Prostate gland (tissue), 2 donors: ENCODE measurements around the gene EEF1AKMT2. TPM values are rescaled to one million over a fixed set of nuclear protein-coding genes. Genes with fewer than 3 reads are reported as not detected.
A peak's percentile ranks its signal among the peaks of the same experiment; 100 is the strongest.
"Not testable (repeated sequence)": the region's sequence is repeated elsewhere in the genome, so short reads cannot be mapped to it uniquely, and the experiment has no call there.

ENCODE experiments used
- DNase-seq: peaks from one replicate; pipeline ENCODE4 v3.0.0-alpha.2; 2019; ENCODE audit warnings: low spot score
- H3K27ac ChIP-seq, 2 donors: fragments of 200-600 bp; sonication (generic); 2 replicates each; pipeline ENCODE4 v1.5.1; 2017 to 2019
- H3K27me3 ChIP-seq: fragments of 200-600 bp; sonication (generic); replicated peaks from 2 replicates; pipeline ENCODE4 v1.5.1; 2019; ENCODE audit not compliant: insufficient read depth
- H3K36me3 ChIP-seq, 2 donors: fragments of 200-600 bp; sonication (generic); 1 replicate in 1 of 2; 2 replicates in 1 of 2; pipeline versions ENCODE4 v1.5.1 to v1.8.1; 2017 to 2019
- H3K4me1 ChIP-seq: fragments of 200-600 bp; sonication (generic); replicated peaks from 2 replicates; pipeline ENCODE4 v1.5.1; 2019
- H3K4me3 ChIP-seq, 2 donors: fragments of 200-600 bp; sonication (generic); 2 replicates each; pipeline ENCODE4 v1.5.1; 2017 to 2019
- H3K9me3 ChIP-seq: fragments of 200-600 bp; sonication (generic); 2 replicates; pipeline ENCODE4 v1.5.1; 2017
- POLR2A ChIP-seq: fragments of 450-650 bp; IDR thresholded peaks from one replicate; pipeline ENCODE4 v1.6.1; 2016; ENCODE audit warnings: antibody characterized with exemption, mild to moderate bottlenecking
- POLR2AphosphoS5 ChIP-seq: sonication (generic); formaldehyde crosslinking; IDR thresholded peaks from one replicate; pipeline ENCODE4 v1.6.1; 2017; ENCODE audit warnings: antibody characterized with exemption
- WGBS: methylation state at CpG from one replicate; pipeline ENCODE4 v1.1.5; 2018; 5-methylcytosine and 5-hydroxymethylcytosine counted together
- intact Hi-C: fragments of 100-400 bp; cut with DNase I; formaldehyde crosslinking; loops from one replicate; pipeline ENCODE4 v1.14.2; 2022
- total RNA-seq, 2 donors: library from RNA; depleted of rRNA; stranded (reverse); fragments of >200 nt; gene quantifications; one replicate each; pipeline ENCODE4 v1.1.0, GENCODE V29; 2016
- TF ChIP-seq, protein P1 (sequence below), 4 experiments: fragments of 200-600 bp in 2 of 4; fragments of 450-650 bp in 2 of 4; sonication (generic) in 2 of 4; IDR thresholded peaks; 1 replicate in 3 of 4; 2 replicates in 1 of 4; pipeline ENCODE4 v1.5.1; 2016 to 2019; ENCODE audit warnings: antibody characterized with exemption in 4 of 4, mild to moderate bottlenecking in 2 of 4, moderate library complexity in 2 of 4

The EEF1AKMT2 gene
- total RNA-seq, 2 donors from 2014 or later: 15.7 to 20.5 TPM

DNA sequence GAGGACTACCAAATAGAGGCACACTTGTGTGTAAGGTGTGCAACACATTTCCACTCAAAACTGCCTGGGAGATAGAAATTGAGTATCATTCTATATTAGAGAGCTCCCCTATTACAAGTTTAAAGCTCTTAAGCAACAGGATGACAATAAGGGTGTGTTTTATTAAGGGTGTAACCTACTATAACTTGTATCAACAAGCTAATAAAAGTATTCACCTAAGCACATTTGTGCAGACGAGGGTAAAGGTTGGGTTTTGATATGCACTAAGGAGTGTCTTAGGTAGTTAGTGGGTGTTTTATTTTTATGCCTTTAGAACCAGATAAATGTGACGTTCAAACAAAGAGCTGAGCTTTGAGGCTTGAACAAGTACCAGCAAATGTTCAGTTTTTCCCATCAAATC, 44.7 kb downstream of the EEF1AKMT2 start:
- H3K27me3 ChIP-seq: no peaks in the 10 kb centered on the region
- H3K27ac ChIP-seq: no peak overlapping the region

DNA sequence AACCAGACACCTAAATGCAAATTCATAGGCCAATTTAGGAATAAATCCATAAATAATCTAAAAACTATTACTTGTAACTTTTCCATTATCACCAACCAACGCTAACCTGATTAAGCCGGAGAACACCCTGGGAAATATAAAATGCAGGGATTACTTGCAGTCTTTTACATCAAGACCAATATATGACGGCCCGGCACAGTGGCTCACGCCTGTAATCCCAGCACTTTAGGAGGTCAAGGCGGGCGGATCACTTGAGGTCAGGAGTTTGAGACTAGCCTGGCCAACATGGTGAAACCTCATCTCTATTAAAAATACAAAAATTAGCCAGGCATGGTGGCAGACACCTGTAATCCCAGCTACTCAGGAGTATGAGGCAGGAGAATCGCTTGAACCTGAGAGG, 45.2 kb downstream of the EEF1AKMT2 start:
- not testable (repeated sequence) for H3K27ac ChIP-seq, H3K4me3 ChIP-seq, DNase-seq, H3K36me3 ChIP-seq, H3K27me3 ChIP-seq, H3K9me3 ChIP-seq
- peaks cover 15% of the 10 kb centered on the region for H3K4me1 ChIP-seq
- WGBS: 94% methylated on average over 8 of the region's 8 CpGs
- intact Hi-C loops: loop anchor here (5.0 kb wide), 1 partner anchor 46 kb away; the partner anchor contains the start of gene EEF1AKMT2

More for the DNA sequence above, 44.7 kb downstream of the EEF1AKMT2 start:
- Histone ChIP-seq H3K4me3 (no peak overlapping the region), H3K4me1 (peaks cover 10% of the 10 kb centered on the region), H3K9me3 (no peaks in the 10 kb centered on the region), H3K36me3 (no peaks in the 10 kb centered on the region)
- intact Hi-C loops: loop anchor here (5.0 kb wide), 1 partner anchor 45 kb away; the partner anchor contains the start of gene EEF1AKMT2
- TF ChIP-seq POLR2AphosphoS5: no peak
- TF ChIP-seq, protein P1, sequence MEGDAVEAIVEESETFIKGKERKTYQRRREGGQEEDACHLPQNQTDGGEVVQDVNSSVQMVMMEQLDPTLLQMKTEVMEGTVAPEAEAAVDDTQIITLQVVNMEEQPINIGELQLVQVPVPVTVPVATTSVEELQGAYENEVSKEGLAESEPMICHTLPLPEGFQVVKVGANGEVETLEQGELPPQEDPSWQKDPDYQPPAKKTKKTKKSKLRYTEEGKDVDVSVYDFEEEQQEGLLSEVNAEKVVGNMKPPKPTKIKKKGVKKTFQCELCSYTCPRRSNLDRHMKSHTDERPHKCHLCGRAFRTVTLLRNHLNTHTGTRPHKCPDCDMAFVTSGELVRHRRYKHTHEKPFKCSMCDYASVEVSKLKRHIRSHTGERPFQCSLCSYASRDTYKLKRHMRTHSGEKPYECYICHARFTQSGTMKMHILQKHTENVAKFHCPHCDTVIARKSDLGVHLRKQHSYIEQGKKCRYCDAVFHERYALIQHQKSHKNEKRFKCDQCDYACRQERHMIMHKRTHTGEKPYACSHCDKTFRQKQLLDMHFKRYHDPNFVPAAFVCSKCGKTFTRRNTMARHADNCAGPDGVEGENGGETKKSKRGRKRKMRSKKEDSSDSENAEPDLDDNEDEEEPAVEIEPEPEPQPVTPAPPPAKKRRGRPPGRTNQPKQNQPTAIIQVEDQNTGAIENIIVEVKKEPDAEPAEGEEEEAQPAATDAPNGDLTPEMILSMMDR (IDR thresholded peaks at IDR 0.05): no peak
- no peak for TF ChIP-seq POLR2A
- 43% methylated on average over 2 of the region's 2 CpGs for WGBS
- DNase-seq: no peak

DNA sequence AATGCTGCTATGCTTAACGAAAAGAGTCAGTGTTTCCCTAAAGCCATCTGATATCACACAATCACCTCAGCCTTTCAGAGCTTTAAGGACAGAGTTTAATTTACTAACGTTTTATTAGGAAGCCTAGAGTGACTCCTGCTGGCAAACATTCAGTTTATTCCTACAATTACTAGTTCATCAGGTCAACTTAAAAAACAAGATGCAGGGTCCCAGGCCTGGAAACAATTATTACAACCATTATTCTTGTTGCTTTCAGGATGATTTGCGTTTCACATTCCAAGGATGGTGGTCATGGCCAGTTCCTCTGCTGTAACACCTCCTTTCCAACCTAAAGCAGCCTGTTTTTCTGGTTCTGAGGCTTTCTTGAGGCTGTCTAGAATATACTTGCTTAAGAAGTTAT, 46.0 kb downstream of the EEF1AKMT2 start:
- no peak for TF ChIP-seq POLR2A
- TF ChIP-seq, protein P1 (IDR thresholded peaks at IDR 0.05): peak in 3 of 4 experiments; percentile 32 to 70 (median 63)
- TF ChIP-seq POLR2AphosphoS5: peak; percentile 15
- Histone ChIP-seq H3K27ac (peak overlapping the region; percentile 82 to 85), H3K4me1 (peaks cover 16% of the 10 kb centered on the region), H3K9me3 (no peaks in the 10 kb centered on the region), H3K36me3 (no peaks in the 10 kb centered on the region), H3K4me3 (no peak overlapping the region), H3K27me3 (no peaks in the 10 kb centered on the region)
- peak; percentile 40 for DNase-seq
- WGBS: 19% methylated on average over 3 of the region's 3 CpGs
- intact Hi-C loops: loop anchor here (2.0 to 5.0 kb wide), 2 partner anchors 47 to 205 kb away; partner anchors contain the start of gene EEF1AKMT2

DNA sequence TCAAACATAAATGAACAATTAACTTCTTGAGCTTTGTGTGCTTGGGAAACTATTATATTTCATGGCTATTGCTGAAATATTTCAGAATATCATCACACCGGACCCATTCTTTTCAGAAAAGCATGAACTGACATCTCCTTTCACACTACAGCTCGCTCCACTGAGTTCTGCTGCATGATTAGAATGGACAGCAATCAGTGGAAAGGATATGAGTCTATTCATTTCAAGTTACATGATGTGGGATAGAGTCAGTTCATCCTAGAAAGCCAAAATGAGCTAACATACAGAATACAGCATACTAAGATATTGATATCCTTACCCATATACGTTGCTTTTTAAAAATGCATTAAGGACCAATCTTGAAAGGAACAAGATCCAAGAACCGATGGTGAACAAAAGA, 46.4 kb downstream of the EEF1AKMT2 start:
- Histone ChIP-seq H3K9me3 (no peaks in the 10 kb centered on the region), H3K4me3 (no peak overlapping the region), H3K27ac (peak overlapping the region; percentile 82 to 85), H3K4me1 (peaks cover 16% of the 10 kb centered on the region), H3K36me3 (no peaks in the 10 kb centered on the region), H3K27me3 (no peaks in the 10 kb centered on the region)
- intact Hi-C loops: loop anchor here (2.0 to 5.0 kb wide), 2 partner anchors 47 to 204 kb away; partner anchors contain the start of gene EEF1AKMT2
- 49% methylated on average over 4 of the region's 4 CpGs for WGBS
- DNase-seq: no peak
- TF ChIP-seq POLR2A: no peak
- TF ChIP-seq, protein P1 (IDR thresholded peaks at IDR 0.05): no peak
- TF ChIP-seq POLR2AphosphoS5: no peak

DNA sequence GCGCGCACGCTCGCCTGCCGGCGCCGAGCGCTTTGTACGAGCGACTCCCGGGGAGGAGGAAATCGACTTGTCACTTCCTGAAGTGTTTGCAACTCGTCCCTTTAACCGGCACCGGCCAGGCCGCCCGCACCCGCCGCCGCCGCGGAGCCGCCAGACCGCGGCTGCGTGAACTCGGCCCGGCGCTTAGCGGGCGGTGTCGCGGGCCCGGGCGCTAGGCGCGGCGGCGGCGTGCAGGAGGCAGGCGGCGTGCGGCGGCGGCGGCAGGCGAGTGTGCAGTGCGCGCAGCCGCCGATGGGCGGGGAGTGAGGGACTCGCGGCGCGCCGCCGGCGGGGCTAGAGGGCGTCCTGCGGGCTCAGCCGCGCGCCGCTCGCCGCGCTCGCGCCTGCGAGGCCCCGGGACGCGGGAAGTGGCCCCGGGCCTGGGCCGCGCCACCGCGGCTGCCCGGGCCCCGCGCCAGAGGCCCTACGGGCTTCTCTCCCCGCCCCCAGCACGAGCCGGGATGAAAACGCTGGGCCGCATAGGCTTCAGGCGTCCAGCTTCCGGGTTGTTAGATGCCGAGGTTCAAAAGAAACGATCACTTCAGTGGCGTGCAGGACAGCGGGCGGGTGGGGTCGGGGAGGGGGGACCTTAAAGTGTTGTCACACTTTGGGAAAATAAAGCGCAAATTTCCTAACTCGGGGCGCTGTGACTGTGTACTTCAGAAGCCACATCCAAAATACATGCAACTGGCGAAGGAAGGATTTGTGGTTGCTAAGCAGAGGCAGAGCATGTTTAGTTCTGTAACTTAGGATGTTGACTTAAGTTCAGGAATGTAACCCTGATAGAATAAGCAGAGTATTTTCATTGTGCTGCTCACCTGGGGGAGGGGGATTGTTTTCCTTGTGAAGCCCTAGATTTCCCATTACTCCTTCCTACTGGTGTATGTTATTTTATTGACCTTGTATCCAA, 47.3 kb downstream of the EEF1AKMT2 start, which contains the start of gene FAM53B:
TSS of gene FAM53B (minus strand) at position 277 of the 949 bp plus-strand sequence. CDS start 37,665 bp downstream, outside the sequence.
- Histone ChIP-seq H3K27me3 (no peaks in the 10 kb centered on the region), H3K4me3 (peak within 1 kb of the TSS; percentile 54), H3K27ac (peak within 1 kb of the TSS; percentile 82 to 85), H3K9me3 (no peaks in the 10 kb centered on the region), H3K36me3 (no peaks in the 10 kb centered on the region), H3K4me1 (peaks cover 16% of the 10 kb centered on the region)
- WGBS: under 1% methylated on average over 39 of the region's 100 CpGs
- peak; percentile 80 for DNase-seq
- intact Hi-C loops: loop anchor here (2.0 to 5.0 kb wide), 4 partner anchors 48 to 204 kb away; partner anchors contain the start of gene EEF1AKMT2
- TF ChIP-seq POLR2A: peak; percentile 8
- TF ChIP-seq, protein P1 (IDR thresholded peaks at IDR 0.05): peak in 2 of 4 experiments; percentile 34 to 58
- peak; percentile 66 for TF ChIP-seq POLR2AphosphoS5
